ENCODE measurements around the gene QRICH2.
"Not testable (repeated sequence)": the region's sequence is repeated elsewhere in the genome, so short reads cannot be mapped to it uniquely, and the experiment has no call there.

Gene QRICH2

DNA sequence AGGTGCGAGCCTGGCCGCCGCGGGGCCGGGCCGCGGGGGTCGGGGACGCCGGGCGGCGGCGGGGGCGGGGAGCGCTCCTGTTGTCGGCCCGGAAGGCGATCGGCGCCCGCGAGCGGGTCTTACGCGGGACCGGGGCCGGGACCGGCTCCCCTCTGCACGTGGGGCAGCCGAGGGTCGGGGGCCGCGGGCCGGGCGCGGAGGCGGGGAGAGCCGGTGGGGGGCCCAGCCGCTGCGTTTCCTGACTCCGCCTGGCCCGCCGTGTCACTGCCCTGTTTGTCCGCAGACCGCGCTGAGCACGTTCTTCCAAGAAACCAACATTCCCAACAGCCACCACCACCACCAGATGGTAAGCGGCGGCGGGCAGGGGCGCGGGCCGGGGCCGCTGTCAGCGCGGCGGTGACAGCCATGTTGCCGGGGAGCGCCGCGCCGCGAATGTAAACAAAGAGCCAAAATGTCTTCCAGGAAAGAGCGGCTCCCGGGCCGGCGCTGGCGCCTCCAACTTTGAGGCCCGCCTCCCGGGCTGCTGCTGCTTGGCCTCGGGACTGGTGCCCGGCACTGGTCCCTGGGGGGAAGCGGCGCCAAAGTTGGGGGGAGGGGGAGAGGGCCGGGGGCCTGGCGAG lies 42.3 kb downstream of the QRICH2 start:
- no peak for DNase-seq (ENCODE audit: low read depth)

- peak; percentile 99 for DNase-seq (ENCODE audit: low read depth)
These were observed 43.1 kb downstream of the QRICH2 start, which contains the start of gene UBALD2 for GRCh38 chr17:76264755-76265623. TSS of gene UBALD2 (plus strand) at chr17:76265348. CDS start at chr17:76265506, 158 bp downstream.

- DNase-seq (ENCODE audit: low read depth), result no peak
These were observed 43.7 kb downstream of the QRICH2 start for GRCh38 chr17:76264425-76264754.

DNA sequence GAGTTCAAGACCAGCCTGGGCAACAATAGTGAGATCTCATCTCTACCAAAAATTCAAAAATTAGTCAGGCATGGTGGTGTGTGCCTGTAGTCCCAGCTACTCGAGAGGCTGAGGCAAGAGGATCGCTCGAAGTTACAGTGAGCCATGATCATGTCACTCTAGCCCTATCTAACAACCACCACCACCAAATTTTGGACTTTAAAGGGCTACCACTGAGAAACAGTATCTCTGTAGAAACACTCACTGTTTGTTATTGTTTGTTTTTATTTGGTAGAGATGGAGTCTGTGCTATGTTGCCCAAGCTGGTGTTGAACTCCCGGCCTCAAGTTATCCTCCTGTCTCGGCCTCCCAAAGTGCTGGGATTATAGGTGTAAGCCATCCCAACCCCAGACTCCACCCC lies 44.2 kb downstream of the QRICH2 start:
- no peak for DNase-seq (ENCODE audit: low read depth)

DNA sequence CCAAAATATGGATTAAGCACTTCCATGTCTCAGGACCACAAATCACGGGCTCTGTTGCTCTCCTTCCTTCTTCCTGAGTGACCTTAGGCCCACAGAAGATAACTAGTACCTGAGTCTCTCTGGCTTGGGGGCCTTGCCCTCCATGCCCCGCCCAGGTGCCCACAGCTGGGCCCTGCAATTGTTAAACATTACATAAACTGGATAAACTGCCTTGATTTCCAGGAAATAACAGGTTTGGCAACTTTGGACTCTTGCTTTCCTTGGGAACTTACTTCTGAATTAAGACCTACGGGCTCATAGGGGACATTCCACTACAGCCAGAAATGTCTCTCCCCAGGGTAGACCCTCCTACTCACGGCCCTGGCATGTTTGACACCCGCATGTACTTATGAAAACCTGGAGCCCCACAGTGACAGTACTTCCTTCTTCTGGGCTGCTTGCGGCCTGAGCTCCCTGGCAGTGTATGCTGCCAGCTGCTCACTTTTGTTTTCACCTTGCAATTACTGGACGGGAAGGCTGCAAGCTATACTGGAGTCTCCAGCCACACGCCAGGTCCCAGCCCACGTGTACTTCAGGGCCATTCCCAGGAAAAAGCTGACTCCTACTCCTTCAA lies 45.2 kb downstream of the QRICH2 start:
- DNase-seq (ENCODE audit: low read depth), result no peak

- no peak for DNase-seq (ENCODE audit: low read depth)
These were observed 46.5 kb downstream of the QRICH2 start for GRCh38 chr17:76261421-76262215.

GRCh38 chr17:76260669-76261068 lies 47.4 kb downstream of the QRICH2 start:
- no peak for DNase-seq (ENCODE audit: low read depth)

GRCh38 chr17:76260220-76260619 lies 47.9 kb downstream of the QRICH2 start:
- no peak for DNase-seq (ENCODE audit: low read depth)

- not testable (repeated sequence) for DNase-seq (ENCODE audit: low read depth)
These were observed 51.5 kb downstream of the QRICH2 start for GRCh38 chr17:76256430-76257050.

- no peak for DNase-seq (ENCODE audit: low read depth)
These were observed 52.2 kb downstream of the QRICH2 start for GRCh38 chr17:76255801-76256429.

DNA sequence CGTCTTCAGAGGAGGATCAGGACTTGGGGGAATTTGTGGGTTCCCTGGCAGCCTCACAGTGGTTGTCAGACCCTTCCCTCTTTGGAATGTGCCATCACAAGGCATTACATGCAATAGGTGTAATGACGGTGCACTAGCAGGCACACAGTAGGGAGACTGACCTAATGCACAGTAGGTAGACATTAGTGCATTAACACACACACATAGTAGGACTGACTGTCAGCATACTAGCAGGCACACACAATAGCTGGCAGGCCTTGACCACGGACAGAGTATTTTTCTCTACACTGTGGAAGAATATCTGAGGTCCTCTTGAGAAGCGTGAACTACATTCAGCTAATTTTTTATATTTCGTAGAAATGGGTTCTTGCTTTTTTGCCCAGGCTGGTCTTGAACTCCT lies 53.8 kb downstream of the QRICH2 start:
- no peak for DNase-seq (ENCODE audit: low read depth)

DNA sequence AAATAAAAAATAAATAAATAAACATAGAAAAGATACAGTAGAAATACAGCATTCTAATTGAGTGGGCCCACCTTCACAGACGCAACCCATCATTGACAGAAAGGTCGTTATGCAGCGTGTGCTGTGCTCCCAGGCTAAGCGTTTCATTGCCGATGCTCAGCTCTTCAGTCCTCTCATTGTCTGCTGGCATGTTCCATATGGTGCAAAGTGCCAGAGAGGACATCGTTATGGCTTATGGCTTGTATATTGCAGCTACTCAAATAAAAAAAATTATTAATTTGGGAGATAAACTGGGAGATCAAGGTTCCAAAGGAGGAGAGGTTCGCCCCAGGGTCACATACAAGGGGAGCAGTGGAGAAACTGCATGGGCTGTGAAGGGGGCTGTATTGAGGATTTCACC lies 54.2 kb downstream of the QRICH2 start:
- no peak for DNase-seq (ENCODE audit: low read depth)

DNA sequence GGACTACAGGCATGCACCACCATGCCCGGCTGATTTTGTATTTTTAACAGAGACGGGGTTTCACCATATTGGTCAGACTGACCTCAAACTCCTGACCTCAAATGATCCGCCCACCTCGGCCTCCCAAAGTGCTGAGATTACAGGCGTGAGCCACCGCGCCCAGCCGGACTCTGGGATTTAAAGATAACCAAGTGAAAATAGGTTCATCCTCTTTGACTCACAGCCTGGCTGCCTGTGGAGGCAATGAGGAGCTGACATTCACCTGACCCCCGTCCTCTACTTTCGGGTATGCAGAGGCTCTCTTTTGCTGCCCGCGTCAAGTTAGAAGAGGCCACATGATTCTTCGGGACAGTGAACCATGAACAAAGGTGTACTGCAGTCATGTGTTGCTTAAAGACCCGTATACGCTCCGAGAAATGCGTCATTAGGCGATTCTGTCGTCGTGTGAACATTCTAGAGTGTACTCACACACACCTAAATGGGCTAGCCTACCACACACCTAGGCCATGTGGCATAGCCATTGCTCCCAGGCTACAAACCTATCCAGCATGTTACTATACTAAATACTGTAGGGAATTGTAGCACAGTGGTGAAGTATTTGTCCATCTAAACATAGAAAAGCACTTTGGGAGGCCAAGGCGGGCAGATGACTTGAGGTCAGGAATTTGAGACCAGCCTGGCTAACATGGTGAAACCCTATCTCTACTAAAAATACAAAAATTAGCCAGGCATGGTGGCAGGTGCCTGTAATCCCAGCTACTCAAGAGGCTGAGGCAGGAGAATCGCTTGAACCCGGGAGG lies 54.9 kb downstream of the QRICH2 start:
- not testable (repeated sequence) for DNase-seq (ENCODE audit: low read depth)

DNA sequence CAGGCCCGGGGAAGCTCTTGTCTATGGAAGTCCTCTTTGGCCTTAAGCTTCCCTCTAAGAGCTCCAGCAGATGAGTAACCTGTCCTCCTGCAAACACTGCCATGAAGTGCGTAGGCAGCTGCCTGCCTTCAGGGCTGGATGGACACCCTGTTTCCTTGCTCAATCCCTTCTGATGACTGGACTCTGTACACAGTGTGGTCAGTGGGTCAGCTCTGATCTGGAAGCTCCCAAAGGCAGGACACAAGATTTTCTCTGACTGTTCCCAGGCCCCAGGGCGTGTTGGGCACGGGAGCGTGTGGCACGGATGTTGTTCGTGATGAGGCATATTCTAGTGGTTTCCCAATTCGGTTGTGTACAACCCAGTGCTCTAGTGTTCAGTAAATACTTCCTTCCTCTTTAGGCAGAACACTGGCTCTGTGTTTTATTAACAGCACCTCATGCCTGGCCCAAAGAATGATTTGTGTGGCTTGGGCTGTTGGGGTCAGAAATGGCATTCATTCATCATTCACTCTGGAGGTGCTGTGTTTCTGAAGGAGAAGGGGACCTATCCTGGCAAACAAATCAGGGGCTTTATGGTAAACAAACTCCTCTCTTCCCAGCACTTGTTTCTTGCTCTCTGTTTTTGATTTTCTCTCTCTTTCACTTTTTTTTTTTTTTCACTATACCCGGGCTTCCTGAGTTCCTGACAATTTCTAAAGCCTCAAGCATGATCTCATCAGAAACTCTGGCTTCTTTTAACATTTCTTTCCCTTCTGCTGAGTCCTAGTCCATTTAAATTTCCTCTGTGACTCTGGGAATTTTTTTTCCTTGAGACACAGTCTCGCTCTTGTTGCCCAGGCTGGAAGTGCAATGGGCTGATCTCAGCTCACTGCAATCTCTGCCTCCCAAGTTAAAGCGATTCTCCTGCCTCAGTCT lies 55.8 kb downstream of the QRICH2 start:
- DNase-seq (ENCODE audit: low read depth), result no peak

- no peak for DNase-seq (ENCODE audit: low read depth)
These were observed 56.5 kb downstream of the QRICH2 start for GRCh38 chr17:76251478-76252039.

DNA sequence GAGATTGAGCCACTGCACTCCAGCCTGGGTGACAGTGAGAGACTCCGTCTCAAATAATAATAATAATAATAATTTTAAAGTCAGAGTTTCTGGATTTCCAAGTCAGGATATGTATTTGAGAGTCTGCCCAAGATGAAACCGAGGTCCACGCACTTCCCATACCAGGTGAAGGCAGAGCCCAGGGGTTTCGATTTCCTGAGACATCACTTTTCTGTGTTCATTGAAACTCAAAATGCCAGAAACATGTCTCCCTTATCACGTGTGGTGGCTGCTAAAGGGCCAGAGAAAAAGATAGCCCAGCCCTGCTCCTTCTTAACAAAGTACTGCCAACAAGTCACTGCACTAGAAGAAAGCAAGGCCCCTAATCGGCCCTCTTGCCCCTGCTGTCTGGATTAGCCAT lies 57.9 kb downstream of the QRICH2 start:
- no peak for DNase-seq (ENCODE audit: low read depth)

GRCh38 chr17:76248013-76248782 lies 59.9 kb downstream of the QRICH2 start:
- no peak for DNase-seq (ENCODE audit: low read depth)

GRCh38 chr17:76247304-76247703 lies 60.8 kb downstream of the QRICH2 start:
- no peak for DNase-seq (ENCODE audit: low read depth)
